A673 (cell line): ENCODE measurements around the gene KRTAP10-10.
"Not testable (repeated sequence)": the region's sequence is repeated elsewhere in the genome, so short reads cannot be mapped to it uniquely, and the experiment has no call there.

Source experiments
- EZH2 ChIP-seq: fragments of 200-600 bp; sonication (generic); IDR thresholded peaks from 2 replicates; pipeline ENCODE4 v1.6.1; 2017; ENCODE audit warnings: borderline replicate concordance, low read depth, mild to moderate bottlenecking, mixed read lengths, antibody characterized with exemption, low read length; ENCODE audit not compliant: poor library complexity, severe bottlenecking
- TF ChIP-seq, protein P1 (sequence below): fragments of 300-800, 200-600 bp; sonication (generic); conservative IDR thresholded peaks from 2 replicates; pipeline ENCODE4 v1.5.1; 2017; ENCODE audit warnings: low read depth, mild to moderate bottlenecking, antibody characterized with exemption, low read length, moderate library complexity, mixed read lengths

DNA sequence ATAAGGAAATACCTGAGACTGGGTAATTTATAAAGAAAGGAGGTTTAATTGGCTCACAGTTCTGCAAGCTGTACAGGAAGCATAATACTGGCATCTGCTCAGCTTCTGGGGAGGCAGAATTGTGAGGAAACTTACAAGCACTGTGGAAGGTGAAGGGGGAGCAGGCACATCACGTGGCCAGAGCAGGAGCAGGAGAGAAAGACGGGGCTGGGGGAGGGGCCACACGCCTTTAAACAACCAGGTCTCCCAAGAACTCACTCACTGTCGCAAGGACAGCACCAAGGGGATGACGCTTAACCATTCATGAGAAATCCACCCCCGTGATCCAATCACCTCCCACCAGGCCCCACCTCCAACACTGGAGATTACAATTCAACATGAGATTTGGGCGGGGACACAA lies 24.4 kb downstream of the KRTAP10-10 start:
- TF ChIP-seq, protein P1, sequence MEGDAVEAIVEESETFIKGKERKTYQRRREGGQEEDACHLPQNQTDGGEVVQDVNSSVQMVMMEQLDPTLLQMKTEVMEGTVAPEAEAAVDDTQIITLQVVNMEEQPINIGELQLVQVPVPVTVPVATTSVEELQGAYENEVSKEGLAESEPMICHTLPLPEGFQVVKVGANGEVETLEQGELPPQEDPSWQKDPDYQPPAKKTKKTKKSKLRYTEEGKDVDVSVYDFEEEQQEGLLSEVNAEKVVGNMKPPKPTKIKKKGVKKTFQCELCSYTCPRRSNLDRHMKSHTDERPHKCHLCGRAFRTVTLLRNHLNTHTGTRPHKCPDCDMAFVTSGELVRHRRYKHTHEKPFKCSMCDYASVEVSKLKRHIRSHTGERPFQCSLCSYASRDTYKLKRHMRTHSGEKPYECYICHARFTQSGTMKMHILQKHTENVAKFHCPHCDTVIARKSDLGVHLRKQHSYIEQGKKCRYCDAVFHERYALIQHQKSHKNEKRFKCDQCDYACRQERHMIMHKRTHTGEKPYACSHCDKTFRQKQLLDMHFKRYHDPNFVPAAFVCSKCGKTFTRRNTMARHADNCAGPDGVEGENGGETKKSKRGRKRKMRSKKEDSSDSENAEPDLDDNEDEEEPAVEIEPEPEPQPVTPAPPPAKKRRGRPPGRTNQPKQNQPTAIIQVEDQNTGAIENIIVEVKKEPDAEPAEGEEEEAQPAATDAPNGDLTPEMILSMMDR: not testable (repeated sequence)
- TF ChIP-seq EZH2: not testable (repeated sequence)
